Measurements from ENCODE around the gene FOXN3. TPM values are rescaled to one million over a fixed set of nuclear protein-coding genes. Genes with fewer than 3 reads are reported as not detected.

FOXN3 gene
- total RNA-seq, 1 donor from 2014 or later, result 134 TPM

GRCh38 chr14:89435892-89436656 lies 19.0 kb upstream of the FOXN3 start:
- no peak for ATAC-seq

GRCh38 chr14:89435492-89435891 lies 18.5 kb upstream of the FOXN3 start:
- intact Hi-C loops (cut with micrococcal nuclease), result no loop called here
- no peak for DNase-seq
- ATAC-seq, result no peak

More at GRCh38 chr14:89435892-89436656, 19.0 kb upstream of the FOXN3 start:
- intact Hi-C loops (cut with micrococcal nuclease), result no loop called here
- DNase-seq, result no peak

- ATAC-seq, result no peak
- no peak for DNase-seq
- intact Hi-C loops (cut with micrococcal nuclease), result no loop called here
These were observed 15.2 kb upstream of the FOXN3 start for GRCh38 chr14:89432226-89432625.

- ATAC-seq (peak; percentile 8), DNase-seq (no peak)
- intact Hi-C loops (cut with micrococcal nuclease), result no loop called here
These were observed 13.6 kb upstream of the FOXN3 start for GRCh38 chr14:89430391-89431236.

- ATAC-seq (peak; percentile 37), DNase-seq (no peak)
- intact Hi-C loops (cut with micrococcal nuclease), result no loop called here
These were observed 12.5 kb upstream of the FOXN3 start for GRCh38 chr14:89429199-89430181.

GRCh38 chr14:89428546-89429198 lies 11.6 kb upstream of the FOXN3 start:
- ATAC-seq, result peak; percentile 33
- peak; percentile 51 for DNase-seq
- intact Hi-C loops (cut with micrococcal nuclease), result no loop called here

- intact Hi-C loops (cut with micrococcal nuclease), result no loop called here
- no peak for DNase-seq
- ATAC-seq, result peak; percentile 35
These were observed 11.1 kb upstream of the FOXN3 start for GRCh38 chr14:89428173-89428523.

- intact Hi-C loops (cut with micrococcal nuclease), result no loop called here
- DNase-seq (no peak), ATAC-seq (peak; percentile 70)
These were observed 10.6 kb upstream of the FOXN3 start for GRCh38 chr14:89427426-89428172.

GRCh38 chr14:89425931-89426330 lies 8.9 kb upstream of the FOXN3 start:
- intact Hi-C loops (cut with micrococcal nuclease), result no loop called here
- no peak for ATAC-seq
- no peak for DNase-seq

GRCh38 chr14:89424241-89424640 lies 7.2 kb upstream of the FOXN3 start:
- no peak for DNase-seq
- ATAC-seq, result no peak
- intact Hi-C loops (cut with micrococcal nuclease), result no loop called here

- intact Hi-C loops (cut with micrococcal nuclease), result no loop called here
- DNase-seq (no peak), ATAC-seq (no peak)
These were observed 5.9 kb upstream of the FOXN3 start for GRCh38 chr14:89422952-89423345.

GRCh38 chr14:89422181-89422951 lies 5.3 kb upstream of the FOXN3 start:
- no peak for ATAC-seq
- no peak for DNase-seq
- intact Hi-C loops (cut with micrococcal nuclease), result no loop called here

GRCh38 chr14:89420502-89420901 lies 3.5 kb upstream of the FOXN3 start:
- ATAC-seq (no peak), DNase-seq (no peak)
- intact Hi-C loops (cut with micrococcal nuclease), result no loop called here

- no peak for DNase-seq
- intact Hi-C loops (cut with micrococcal nuclease), result loop anchor here (10.0 kb wide), 1 partner anchor 235 kb away; no protein-coding TSS in a partner anchor
- ATAC-seq, result no peak
These were observed 3.0 kb upstream of the FOXN3 start for GRCh38 chr14:89419973-89420482.

- DNase-seq, result no peak
- intact Hi-C loops (cut with micrococcal nuclease), result loop anchor here (10.0 kb wide), 1 partner anchor 234 kb away; no protein-coding TSS in a partner anchor
- no peak for ATAC-seq
These were observed 1.9 kb upstream of the FOXN3 start for GRCh38 chr14:89418976-89419375.

- DNase-seq (peak; percentile 44), ATAC-seq (peak; percentile 30)
- intact Hi-C loops (cut with micrococcal nuclease), result loop anchor here (10.0 kb wide), 1 partner anchor 234 kb away; no protein-coding TSS in a partner anchor
These were observed 1.4 kb upstream of the FOXN3 start for GRCh38 chr14:89418452-89418851.
